ENCODE data around the gene ARHGAP30. TPM values are rescaled to one million over a fixed set of nuclear protein-coding genes. Genes with fewer than 3 reads are reported as not detected.

Gene ARHGAP30
- total RNA-seq, 2 donors from 2014 or later: 0.07 to 0.13 TPM

DNA sequence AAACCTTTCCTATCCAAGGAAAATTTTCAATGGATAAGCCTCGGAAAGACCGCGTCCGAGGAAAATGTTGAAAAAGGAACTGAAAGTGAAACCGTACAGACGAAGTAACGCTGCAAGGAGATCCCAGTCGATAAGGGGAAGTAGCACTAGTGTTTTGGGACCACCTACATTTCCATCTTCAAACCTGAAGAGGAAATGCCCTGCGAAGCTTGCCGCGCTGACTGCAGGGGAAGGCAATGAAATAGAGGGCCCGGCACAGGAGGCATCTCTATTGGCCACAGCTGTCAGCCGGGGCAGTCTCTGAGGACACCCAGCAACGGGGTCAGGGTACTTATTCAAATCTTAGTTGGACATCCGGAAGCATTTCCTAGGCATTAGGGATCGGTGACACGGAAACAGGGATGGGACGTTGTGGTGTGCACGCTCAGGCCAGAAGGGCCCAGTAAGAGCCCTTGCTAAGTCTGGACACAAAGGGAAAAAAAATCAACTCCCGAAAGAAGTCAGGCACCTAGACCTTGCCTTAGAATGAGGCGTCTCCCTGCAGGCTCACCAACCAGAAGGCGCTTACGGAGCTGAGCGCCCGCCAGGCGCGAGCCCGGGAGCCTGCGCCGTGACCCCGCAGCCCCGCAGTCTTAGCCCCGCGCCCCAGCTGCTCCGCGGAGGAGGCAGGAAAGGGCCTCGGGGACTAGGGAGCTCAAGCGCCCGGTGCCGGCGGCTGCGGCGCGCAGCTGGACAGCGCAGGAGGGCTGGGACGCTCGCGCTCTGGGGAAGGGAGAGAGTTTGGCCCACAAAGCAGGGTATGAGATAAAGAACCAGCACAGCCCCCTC, 24.6 kb downstream of the ARHGAP30 start:
- H3K36me3 Mint-ChIP-seq (ENCODE audit: low read depth): peaks cover 37% of the 10 kb centered on the region
- Histone ChIP-seq H3K4me3 (ENCODE audit: low read length) (peak overlapping the region; percentile 97), H3K9ac (ENCODE audit: extremely low read depth, low read length, poor library complexity, severe bottlenecking) (peak overlapping the region; percentile 90), H3K27me3 (ENCODE audit: control insufficient read depth, insufficient read depth, low read length, poor library complexity, severe bottlenecking) (no peaks in the 10 kb centered on the region), H3K36me3 (ENCODE audit: control insufficient read depth, insufficient read depth, low read length) (peaks cover 31% of the 10 kb centered on the region), H3K9me3 (ENCODE audit: control insufficient read depth, low read length) (no peaks in the 10 kb centered on the region), H3K27ac (ENCODE audit: low read depth, low read length) (peak overlapping the region; percentile 91), H3K4me1 (ENCODE audit: control insufficient read depth, insufficient read depth, low read length) (peaks cover 9% of the 10 kb centered on the region)
- peak overlapping the region; percentile 77 for H3K4me3 Mint-ChIP-seq
- WGBS, 2 experiments (ENCODE audit: insufficient coverage in 1 of 2, insufficient read length in 1 of 2): 1 to 3% methylated on average over 21 to 48 of the region's 48 CpGs
- TF ChIP-seq CTCF (conservative IDR thresholded peaks at IDR 0.05): no peak
- peaks cover 20% of the 10 kb centered on the region for H3K4me1 Mint-ChIP-seq
- peaks cover 13% of the 10 kb centered on the region for H3K9me3 Mint-ChIP-seq
- H3K27ac Mint-ChIP-seq: peak overlapping the region; percentile 98
- peak; percentile 84 for DNase-seq
- H3K27me3 Mint-ChIP-seq (ENCODE audit: insufficient read depth): peaks cover 22% of the 10 kb centered on the region

GRCh38 chr1:161044535-161044907, 25.2 kb downstream of the ARHGAP30 start:
- H3K9me3 ChIP-seq (ENCODE audit: control insufficient read depth, low read length): no peaks in the 10 kb centered on the region
- H3K36me3 Mint-ChIP-seq (ENCODE audit: low read depth): peaks cover 43% of the 10 kb centered on the region
- peaks cover 20% of the 10 kb centered on the region for H3K4me1 Mint-ChIP-seq
- H3K36me3 ChIP-seq (ENCODE audit: control insufficient read depth, insufficient read depth, low read length): peaks cover 37% of the 10 kb centered on the region
- peaks cover 9% of the 10 kb centered on the region for H3K4me1 ChIP-seq (ENCODE audit: control insufficient read depth, insufficient read depth, low read length)
- peak overlapping the region; percentile 98 for H3K27ac Mint-ChIP-seq
- H3K27me3 ChIP-seq (ENCODE audit: control insufficient read depth, insufficient read depth, low read length, poor library complexity, severe bottlenecking): no peaks in the 10 kb centered on the region
- peak overlapping the region; percentile 70 for H3K27ac ChIP-seq (ENCODE audit: low read depth, low read length)
- H3K9me3 Mint-ChIP-seq: peaks cover 13% of the 10 kb centered on the region
- peak overlapping the region; percentile 90 for H3K9ac ChIP-seq (ENCODE audit: extremely low read depth, low read length, poor library complexity, severe bottlenecking)
- peak overlapping the region; percentile 77 for H3K4me3 Mint-ChIP-seq
- DNase-seq: peak; percentile 39
- H3K4me3 ChIP-seq (ENCODE audit: low read length): peak overlapping the region; percentile 97
- H3K27me3 Mint-ChIP-seq (ENCODE audit: insufficient read depth): peaks cover 22% of the 10 kb centered on the region
- no peak for TF ChIP-seq CTCF (conservative IDR thresholded peaks at IDR 0.05)

DNA sequence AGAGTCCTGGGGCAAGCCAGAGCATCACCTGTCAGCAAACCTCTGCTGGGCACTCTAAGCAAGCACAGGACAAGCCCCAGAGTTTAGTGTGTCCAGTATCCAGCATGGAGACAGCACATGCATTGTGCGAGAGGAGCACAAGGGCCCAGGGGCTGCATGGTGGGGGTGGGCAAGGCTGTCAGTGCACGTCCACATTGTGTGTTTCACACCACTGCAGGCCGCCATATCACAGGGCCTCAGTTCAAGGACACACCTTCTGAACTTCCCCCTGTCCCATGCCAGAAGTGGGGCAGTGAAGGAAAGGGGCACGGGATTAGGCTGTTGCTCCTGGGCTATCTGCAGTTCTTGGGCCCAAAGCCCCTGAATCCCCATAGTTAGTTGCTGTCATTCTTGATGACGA, 30.1 kb downstream of the ARHGAP30 start:
- whole genome bisulfite sequencing, 2 experiments (ENCODE audit: insufficient coverage in 1 of 2, insufficient read length in 1 of 2): 93 to 100% methylated on average over 2 to 5 of the region's 5 CpGs
- H3K27me3 ChIP-seq (ENCODE audit: control insufficient read depth, insufficient read depth, low read length, poor library complexity, severe bottlenecking): no peaks in the 10 kb centered on the region
- no peak overlapping the region for H3K27ac Mint-ChIP-seq

More for the DNA sequence above, 30.1 kb downstream of the ARHGAP30 start:
- H3K4me1 Mint-ChIP-seq: peaks cover 17% of the 10 kb centered on the region
- no peaks in the 10 kb centered on the region for H3K9me3 Mint-ChIP-seq
- Histone ChIP-seq H3K27ac (ENCODE audit: low read depth, low read length) (no peak overlapping the region), H3K9ac (ENCODE audit: extremely low read depth, low read length, poor library complexity, severe bottlenecking) (no peak overlapping the region), H3K9me3 (ENCODE audit: control insufficient read depth, low read length) (no peaks in the 10 kb centered on the region), H3K4me3 (ENCODE audit: low read length) (no peak overlapping the region), H3K36me3 (ENCODE audit: control insufficient read depth, insufficient read depth, low read length) (peaks cover 40% of the 10 kb centered on the region), H3K4me1 (ENCODE audit: control insufficient read depth, insufficient read depth, low read length) (peaks cover 6% of the 10 kb centered on the region)
- no peak for DNase-seq
- H3K27me3 Mint-ChIP-seq (ENCODE audit: insufficient read depth): no peaks in the 10 kb centered on the region
- peaks cover 42% of the 10 kb centered on the region for H3K36me3 Mint-ChIP-seq (ENCODE audit: low read depth)
- H3K4me3 Mint-ChIP-seq: peak overlapping the region; percentile 87
- no peak for TF ChIP-seq CTCF (conservative IDR thresholded peaks at IDR 0.05)
